ENCODE measurements around the gene HOXD12. TPM values are rescaled to one million over a fixed set of nuclear protein-coding genes. Genes with fewer than 3 reads are reported as not detected.
A peak's percentile ranks its signal among the peaks of the same experiment; 100 is the strongest.

The HOXD12 gene
- total RNA-seq, 2 donors from 2014 or later: not detected

GRCh38 chr2:176085120-176085788 is 14.3 kb upstream of the HOXD12 start:
- Histone ChIP-seq H3K4me1 (peaks cover 11% of the 10 kb centered on the region), H3K4me3 (no peak overlapping the region), H3K36me3 (no peaks in the 10 kb centered on the region), H3K9me3 (no peaks in the 10 kb centered on the region), H3K9ac (ENCODE audit: low read depth in 2 of 2, low read length in 2 of 2) (no peak overlapping the region), H3K27me3 (peaks cover 100% of the 10 kb centered on the region), H3K27ac (no peak overlapping the region)
- peak; percentile 17 for DNase-seq
- intact Hi-C loops (cut with DNase I): loop anchor here (5.0 kb wide), 2 partner anchors 398 to 833 kb away; no protein-coding TSS in a partner anchor
- TF ChIP-seq, protein P1, sequence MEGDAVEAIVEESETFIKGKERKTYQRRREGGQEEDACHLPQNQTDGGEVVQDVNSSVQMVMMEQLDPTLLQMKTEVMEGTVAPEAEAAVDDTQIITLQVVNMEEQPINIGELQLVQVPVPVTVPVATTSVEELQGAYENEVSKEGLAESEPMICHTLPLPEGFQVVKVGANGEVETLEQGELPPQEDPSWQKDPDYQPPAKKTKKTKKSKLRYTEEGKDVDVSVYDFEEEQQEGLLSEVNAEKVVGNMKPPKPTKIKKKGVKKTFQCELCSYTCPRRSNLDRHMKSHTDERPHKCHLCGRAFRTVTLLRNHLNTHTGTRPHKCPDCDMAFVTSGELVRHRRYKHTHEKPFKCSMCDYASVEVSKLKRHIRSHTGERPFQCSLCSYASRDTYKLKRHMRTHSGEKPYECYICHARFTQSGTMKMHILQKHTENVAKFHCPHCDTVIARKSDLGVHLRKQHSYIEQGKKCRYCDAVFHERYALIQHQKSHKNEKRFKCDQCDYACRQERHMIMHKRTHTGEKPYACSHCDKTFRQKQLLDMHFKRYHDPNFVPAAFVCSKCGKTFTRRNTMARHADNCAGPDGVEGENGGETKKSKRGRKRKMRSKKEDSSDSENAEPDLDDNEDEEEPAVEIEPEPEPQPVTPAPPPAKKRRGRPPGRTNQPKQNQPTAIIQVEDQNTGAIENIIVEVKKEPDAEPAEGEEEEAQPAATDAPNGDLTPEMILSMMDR (IDR thresholded peaks at IDR 0.05): no peak

DNA sequence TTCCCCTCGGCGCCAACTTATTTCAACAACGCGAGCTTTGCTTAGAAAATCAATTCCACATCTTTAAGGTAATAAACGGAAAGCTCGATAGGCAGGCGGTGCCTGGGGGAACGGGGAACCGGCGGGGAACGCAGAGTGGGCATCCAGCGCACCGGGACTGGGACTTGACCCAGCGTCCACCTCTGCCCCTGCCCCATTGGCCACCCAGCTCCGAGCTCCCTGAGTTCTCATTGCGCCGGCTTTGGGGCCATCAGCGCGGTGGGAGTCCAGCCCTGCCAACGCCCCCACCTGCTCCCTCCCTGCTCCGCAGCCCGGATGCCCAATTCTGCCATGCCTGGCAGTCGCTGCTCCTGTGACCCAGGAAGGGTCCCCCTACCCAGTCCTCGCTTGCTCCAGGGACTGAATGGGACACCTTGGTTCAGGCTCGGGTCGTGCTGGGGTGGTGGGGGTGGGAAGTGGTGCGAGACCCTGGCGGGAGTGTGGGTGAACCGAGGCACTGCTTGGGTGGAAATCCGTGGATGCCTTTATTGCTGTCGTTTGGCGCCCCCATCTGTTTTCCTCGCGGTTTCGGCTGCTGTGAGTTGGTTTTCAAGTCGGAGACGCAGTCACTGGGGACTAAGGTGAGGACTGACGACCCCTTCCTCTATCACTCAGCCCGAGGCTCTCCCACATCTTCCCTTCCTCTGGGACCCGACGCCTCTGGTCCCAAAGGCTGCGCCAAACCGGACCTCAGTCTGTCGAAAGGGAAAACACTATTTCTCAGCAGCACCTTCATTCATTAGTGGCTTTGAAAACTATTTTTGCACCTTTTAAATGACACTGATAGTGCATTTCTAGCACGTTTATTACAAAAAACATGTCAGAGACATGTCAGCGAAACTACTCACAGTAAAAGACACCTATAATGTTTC is 13.5 kb upstream of the HOXD12 start:
- Histone ChIP-seq H3K9ac (ENCODE audit: low read depth in 2 of 2, low read length in 2 of 2) (no peak overlapping the region), H3K9me3 (no peaks in the 10 kb centered on the region), H3K4me3 (no peak overlapping the region), H3K4me1 (peaks cover 11% of the 10 kb centered on the region), H3K27ac (no peak overlapping the region), H3K36me3 (no peaks in the 10 kb centered on the region), H3K27me3 (peaks cover 100% of the 10 kb centered on the region)
- intact Hi-C loops (cut with DNase I): loop anchor here (5.0 kb wide), 2 partner anchors 399 to 834 kb away; no protein-coding TSS in a partner anchor
- peak; percentile 56 for DNase-seq
- TF ChIP-seq, protein P1 (IDR thresholded peaks at IDR 0.05): no peak

- H3K9ac ChIP-seq (ENCODE audit: low read depth in 2 of 2, low read length in 2 of 2): no peak overlapping the region
- peak overlapping the region; percentile 12 for H3K4me3 ChIP-seq
- intact Hi-C loops (cut with DNase I): loop anchor here (5.0 kb wide), 2 partner anchors 400 to 835 kb away; no protein-coding TSS in a partner anchor
- no peaks in the 10 kb centered on the region for H3K9me3 ChIP-seq
- peaks cover 100% of the 10 kb centered on the region for H3K27me3 ChIP-seq
- no peaks in the 10 kb centered on the region for H3K36me3 ChIP-seq
- H3K4me1 ChIP-seq: peaks cover 11% of the 10 kb centered on the region
- TF ChIP-seq, protein P1 (IDR thresholded peaks at IDR 0.05): no peak
- peak; percentile 13 for DNase-seq
- no peak overlapping the region for H3K27ac ChIP-seq
Observed at GRCh38 chr2:176087330-176088047, 12.1 kb upstream of the HOXD12 start.

DNA sequence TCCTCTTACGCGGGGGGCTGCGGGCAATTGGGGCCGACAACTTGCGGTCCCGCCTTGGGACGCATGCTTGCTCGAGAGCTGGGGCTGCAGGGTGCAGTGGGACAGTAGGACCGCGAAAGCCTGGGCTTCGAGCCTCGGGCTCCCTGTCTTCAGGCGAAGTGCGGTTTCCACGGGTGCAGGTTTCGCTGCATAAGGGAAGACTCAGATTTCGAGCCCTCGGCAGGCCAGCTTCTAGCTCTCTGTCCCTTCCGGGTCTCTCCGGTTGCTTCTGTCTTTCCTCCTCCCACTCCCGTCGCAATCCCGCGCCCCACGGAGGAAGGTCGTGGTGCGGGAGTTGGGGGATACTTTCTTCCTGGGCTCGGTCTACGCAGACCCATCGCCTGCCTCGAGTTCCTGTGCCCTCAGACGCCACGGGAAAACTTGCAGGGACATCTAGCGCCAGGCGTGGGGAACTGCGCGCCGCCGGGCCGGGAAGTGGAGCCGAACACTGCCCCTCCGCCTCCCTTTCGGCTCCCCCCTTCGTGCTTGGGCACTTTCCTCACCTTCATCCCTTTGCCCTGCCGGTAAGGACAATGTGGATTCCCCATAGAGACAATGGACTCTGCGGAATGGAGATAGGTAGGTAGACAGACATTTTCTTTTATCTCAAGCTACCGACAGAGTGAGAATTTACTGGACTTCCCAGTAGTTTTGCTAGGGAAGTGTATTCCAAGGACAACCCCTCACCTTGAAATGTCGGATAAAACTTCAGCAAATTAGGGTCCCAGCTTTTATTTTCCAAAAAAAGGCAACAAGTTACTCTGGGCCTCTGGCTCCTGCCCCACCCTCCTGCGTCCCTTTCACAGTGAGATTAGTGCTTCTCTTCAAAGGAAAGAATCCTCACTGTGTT is 11.3 kb upstream of the HOXD12 start:
- Histone ChIP-seq H3K9me3 (no peaks in the 10 kb centered on the region), H3K4me1 (peaks cover 13% of the 10 kb centered on the region), H3K36me3 (no peaks in the 10 kb centered on the region), H3K27ac (no peak overlapping the region), H3K27me3 (peaks cover 100% of the 10 kb centered on the region), H3K9ac (ENCODE audit: low read depth in 2 of 2, low read length in 2 of 2) (no peak overlapping the region), H3K4me3 (peak overlapping the region; percentile 12)
- intact Hi-C loops (cut with DNase I): loop anchor here (5.0 kb wide), 2 partner anchors 401 to 836 kb away; no protein-coding TSS in a partner anchor
- TF ChIP-seq, protein P1 (IDR thresholded peaks at IDR 0.05): peak; percentile 71
- DNase-seq: peak; percentile 66
